ENCODE data around the gene SMARCA2. TPM values are rescaled to one million over a fixed set of nuclear protein-coding genes. Genes with fewer than 3 reads are reported as not detected.
"Not testable (repeated sequence)": the region's sequence is repeated elsewhere in the genome, so short reads cannot be mapped to it uniquely, and the experiment has no call there.

SMARCA2 gene
- total RNA-seq, 1 donor from 2014 or later = 206 TPM

DNA sequence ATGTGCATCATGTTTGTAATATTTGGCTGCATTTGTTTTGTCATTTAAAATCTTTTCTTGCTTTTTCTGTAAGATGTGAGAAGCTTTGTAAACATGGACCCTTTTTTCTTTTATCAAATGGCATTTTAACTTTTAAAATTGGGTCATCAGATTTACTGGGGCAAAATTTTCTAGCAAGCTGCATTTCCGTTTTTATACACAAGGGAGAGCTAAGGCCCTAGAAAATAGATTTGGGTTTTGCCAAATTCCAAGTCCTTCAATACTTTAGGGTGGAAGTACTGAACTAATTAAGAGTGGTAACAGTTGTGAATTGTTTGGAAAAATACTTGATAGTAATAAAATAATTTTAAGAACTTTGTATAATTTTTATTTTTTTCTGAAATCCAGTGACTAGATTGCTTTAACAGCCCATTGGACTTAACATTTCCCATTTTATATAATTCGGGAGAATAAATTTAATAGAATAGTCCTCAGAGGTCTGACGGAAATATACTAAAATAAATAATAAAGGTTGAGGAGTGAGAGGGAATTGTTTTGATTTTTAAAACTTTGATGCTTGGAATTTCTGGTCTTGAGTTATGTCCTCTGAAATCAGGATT, 117.4 kb downstream of the SMARCA2 start:
- intact Hi-C loops (cut with micrococcal nuclease) = loop anchor here (1.0 to 5.0 kb wide), 4 partner anchors 47 to 710 kb away; partner anchors contain the start of gene PUM3

- intact Hi-C loops (cut with micrococcal nuclease) = loop anchor here (5.0 kb wide), 1 partner anchor 708 kb away; the partner anchor contains the start of gene PUM3
Observed at GRCh38 chr9:2134391-2134790, 119.2 kb downstream of the SMARCA2 start.

DNA sequence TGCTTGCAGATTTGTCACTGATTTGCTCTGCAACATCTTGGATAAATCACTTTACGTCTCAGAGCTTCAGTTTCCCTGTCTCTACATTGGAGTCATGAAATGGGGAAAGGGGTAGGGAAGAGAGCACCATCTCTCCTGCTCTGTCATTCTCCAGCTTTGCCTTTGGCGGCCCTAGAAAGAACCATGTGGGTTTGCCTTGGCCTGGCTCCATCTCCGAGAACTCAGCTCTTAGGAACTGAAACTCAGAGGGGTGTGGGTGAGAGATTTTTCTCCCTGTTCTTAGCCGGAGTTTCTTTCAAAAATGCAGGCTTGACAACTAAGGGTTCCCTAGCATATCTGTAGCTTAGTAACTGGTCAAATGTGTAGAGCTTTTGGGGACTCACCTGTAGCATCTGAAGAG, 123.5 kb downstream of the SMARCA2 start:
- intact Hi-C loops (cut with micrococcal nuclease) = no loop called here

DNA sequence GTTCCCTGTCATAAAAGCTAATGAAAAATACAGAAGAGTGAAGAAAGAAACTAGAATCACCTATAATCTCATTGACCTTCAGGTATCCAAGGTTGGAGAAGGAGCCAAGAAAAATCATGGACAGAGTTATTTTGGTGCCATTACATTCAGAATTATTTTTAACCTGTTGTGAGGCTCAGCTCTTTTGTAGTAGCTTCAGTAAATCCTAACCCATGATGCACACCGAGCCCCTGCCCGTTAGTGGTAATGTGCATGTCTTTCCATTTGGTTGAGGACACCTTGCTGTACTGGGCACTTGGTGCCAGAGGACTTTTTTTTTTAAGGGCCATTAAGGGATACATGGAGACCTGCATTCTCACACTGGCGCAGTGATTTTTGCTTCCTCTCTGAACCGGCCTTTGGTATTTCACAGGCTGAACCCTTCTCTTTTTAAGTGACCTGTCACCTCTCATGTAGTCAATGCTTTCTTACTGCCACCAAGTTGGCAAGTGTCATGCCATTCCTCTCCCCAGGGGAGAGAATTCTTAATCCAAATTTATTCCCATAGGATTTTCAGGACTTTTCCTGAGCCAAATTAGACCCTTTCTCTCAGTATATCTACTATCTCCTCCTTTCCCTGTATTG, 125.6 kb downstream of the SMARCA2 start:
- intact Hi-C loops (cut with micrococcal nuclease) = no loop called here

- intact Hi-C loops (cut with micrococcal nuclease) = no loop called here
Observed at GRCh38 chr9:2142212-2142611, 127.1 kb downstream of the SMARCA2 start.

GRCh38 chr9:2144619-2145018, 129.5 kb downstream of the SMARCA2 start:
- intact Hi-C loops (cut with micrococcal nuclease) = no loop called here

DNA sequence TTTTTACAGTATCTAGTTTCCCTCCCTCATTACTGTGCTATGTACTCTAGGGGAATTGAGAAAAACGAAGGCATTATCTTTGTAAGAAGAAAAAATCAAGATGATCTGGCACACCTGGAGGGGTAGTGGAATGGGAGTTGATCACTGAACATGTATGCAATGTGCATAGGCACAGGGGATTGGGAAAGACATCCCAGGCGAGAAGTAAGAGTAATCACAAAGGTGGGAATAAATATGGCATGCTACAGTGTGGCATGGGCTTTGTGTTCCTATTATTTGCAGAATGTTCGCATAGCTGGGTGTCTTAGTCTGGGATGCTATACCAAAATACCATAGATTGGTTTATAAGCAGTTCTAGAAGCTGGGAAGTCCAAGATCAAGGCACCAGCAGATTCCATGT, 130.6 kb downstream of the SMARCA2 start:
- intact Hi-C loops (cut with micrococcal nuclease) = no loop called here

DNA sequence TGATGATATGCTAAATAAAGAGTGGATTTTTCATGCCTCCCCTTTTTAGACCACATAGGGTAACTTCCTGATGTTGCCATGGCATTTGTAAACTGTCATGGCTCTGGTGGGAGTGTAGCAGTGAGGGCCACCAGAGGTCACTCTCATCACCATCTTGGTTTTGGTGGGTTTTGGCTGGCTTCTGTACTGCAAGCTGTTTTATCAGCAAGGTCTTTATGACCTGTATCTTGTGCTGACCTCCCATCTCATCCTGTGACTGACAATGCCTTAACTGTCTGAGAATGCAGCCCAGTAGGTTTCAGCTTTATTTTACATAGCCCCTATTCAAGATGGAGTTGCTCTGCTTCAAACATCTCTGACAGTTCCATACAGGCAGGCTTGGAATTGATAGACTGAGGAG, 131.6 kb downstream of the SMARCA2 start:
- intact Hi-C loops (cut with micrococcal nuclease) = not testable (repeated sequence)

GRCh38 chr9:2150338-2150737, 135.2 kb downstream of the SMARCA2 start:
- intact Hi-C loops (cut with micrococcal nuclease) = loop anchor here (10.0 kb wide), 1 partner anchor 56 kb away; no protein-coding TSS in a partner anchor

- intact Hi-C loops (cut with micrococcal nuclease) = loop anchor here (10.0 kb wide), 1 partner anchor 56 kb away; no protein-coding TSS in a partner anchor
Observed at GRCh38 chr9:2151171-2151570, 136.0 kb downstream of the SMARCA2 start.

GRCh38 chr9:2152966-2153629, 138.0 kb downstream of the SMARCA2 start:
- intact Hi-C loops (cut with micrococcal nuclease) = loop anchor here (10.0 kb wide), 1 partner anchor 58 kb away; no protein-coding TSS in a partner anchor

GRCh38 chr9:2153630-2154217, 138.6 kb downstream of the SMARCA2 start:
- intact Hi-C loops (cut with micrococcal nuclease) = loop anchor here (10.0 kb wide), 1 partner anchor 59 kb away; no protein-coding TSS in a partner anchor

DNA sequence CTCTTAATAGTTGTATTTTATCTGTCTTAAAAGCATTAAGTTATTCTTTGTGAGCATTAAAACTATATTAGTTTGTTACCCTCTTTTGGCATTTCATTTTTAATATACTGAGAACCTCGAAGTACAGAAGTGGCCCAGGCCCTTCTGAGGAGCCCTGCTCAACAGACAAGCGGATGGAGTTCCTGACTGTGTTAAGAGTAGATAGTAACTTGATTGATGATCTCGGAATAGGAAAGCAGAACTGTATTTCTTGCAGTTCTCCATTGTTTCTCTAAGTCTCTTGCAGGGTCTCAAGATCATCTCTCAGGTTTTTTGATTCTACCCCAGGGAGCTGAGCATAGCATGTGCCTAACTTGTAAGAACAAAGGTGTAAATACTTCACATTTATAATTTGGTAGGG, 139.6 kb downstream of the SMARCA2 start:
- intact Hi-C loops (cut with micrococcal nuclease) = loop anchor here (5.0 to 10.0 kb wide), 3 partner anchors 60 to 1373 kb away; partner anchors contain the start of gene RFX3

- intact Hi-C loops (cut with micrococcal nuclease) = loop anchor here (5.0 to 10.0 kb wide), 3 partner anchors 61 to 1371 kb away; partner anchors contain the start of gene RFX3
Observed at GRCh38 chr9:2155966-2156365, 140.8 kb downstream of the SMARCA2 start.

DNA sequence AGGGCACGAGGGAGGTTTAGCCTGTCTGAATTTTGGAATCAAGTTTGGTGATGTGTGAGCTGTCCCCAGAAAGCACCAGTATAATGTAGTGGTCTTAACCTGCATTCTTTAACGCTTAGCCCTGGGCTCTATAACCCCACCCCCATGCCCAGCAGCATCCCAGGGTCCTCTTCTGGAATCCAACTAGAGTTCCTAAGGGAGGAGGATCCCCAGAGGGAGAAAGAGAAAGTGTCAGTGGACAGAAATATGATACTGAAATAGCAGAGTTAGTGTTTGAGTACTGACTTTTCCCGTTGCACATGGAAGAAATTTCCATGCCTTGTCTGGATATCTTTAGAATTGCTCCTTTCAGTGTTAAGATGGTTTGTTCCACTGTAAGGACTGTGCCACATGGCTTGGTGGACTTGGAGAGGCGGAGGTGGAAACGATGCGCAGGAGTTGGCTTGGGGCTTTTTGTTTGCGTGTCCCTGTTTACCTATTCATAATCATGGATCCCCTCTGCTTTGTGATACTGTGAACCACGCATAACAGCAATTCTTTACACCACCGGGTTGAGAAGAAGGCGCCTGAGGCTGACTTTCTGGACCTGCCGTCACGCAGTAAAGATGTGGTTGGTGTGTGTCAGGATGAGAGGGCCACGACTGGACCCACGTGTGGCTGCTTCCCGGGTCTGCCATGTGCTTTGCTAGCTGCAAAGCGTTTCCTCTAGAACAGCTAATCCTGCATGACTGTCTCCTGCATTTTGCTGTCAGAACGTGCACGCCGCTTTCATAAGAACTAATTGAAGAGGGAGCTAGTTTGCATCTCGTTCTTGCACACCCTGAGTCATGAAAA, 142.3 kb downstream of the SMARCA2 start:
- intact Hi-C loops (cut with micrococcal nuclease) = loop anchor here (1.0 to 10.0 kb wide), 9 partner anchors 31 to 1370 kb away; partner anchors contain the start of genes PUM3, RFX3 and SMARCA2

- intact Hi-C loops (cut with micrococcal nuclease) = loop anchor here (1.0 to 10.0 kb wide), 9 partner anchors 31 to 1369 kb away; partner anchors contain the start of genes PUM3, RFX3 and SMARCA2
Observed at GRCh38 chr9:2158111-2158610, 143.0 kb downstream of the SMARCA2 start.

GRCh38 chr9:2158766-2159430, 143.8 kb downstream of the SMARCA2 start:
- intact Hi-C loops (cut with micrococcal nuclease) = loop anchor here (1.0 to 10.0 kb wide), 9 partner anchors 32 to 1368 kb away; partner anchors contain the start of genes PUM3, RFX3 and SMARCA2

GRCh38 chr9:2159521-2160454, 144.6 kb downstream of the SMARCA2 start:
- intact Hi-C loops (cut with micrococcal nuclease) = loop anchor here (2.0 to 10.0 kb wide), 6 partner anchors 33 to 1368 kb away; partner anchors contain the start of gene RFX3
